NOMO-1 treated with DMSO at 0.1 percent for 48 hours (cell line): ENCODE data around the gene TMEM150A.
A peak's percentile ranks its signal among the peaks of the same experiment; 100 is the strongest.
"Not testable (repeated sequence)": the region's sequence is repeated elsewhere in the genome, so short reads cannot be mapped to it uniquely, and the experiment has no call there.

Experiments
- DNase-seq: peaks from one replicate; lab custom pipeline; 2025; ENCODE audit not compliant: unreplicated experiment; lab: John Stamatoyannopoulos, UW

The TMEM150A gene

GRCh38 chr2:85577063-85577385 lies 25.5 kb downstream of the TMEM150A start:
- DNase-seq: no peak

DNA sequence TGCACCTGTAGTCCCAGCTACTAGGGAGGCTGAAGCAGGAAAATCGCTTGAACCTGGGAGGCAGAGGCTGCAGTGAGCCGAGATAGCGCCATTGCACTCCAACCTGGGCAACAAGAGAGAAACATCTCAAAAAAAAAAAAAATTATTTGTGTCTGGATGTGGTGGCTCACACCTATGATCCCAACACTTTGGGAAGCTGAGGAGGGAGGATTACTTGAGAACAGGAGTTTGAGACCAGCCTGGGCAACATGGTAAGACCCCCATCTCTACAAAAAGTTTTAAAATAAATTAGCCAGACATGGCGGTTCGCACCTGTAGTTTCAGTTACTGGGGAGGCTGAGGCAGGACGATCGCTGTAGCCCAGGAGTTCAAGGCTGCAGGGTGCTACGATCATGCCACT lies 26.8 kb downstream of the TMEM150A start:
- DNase-seq: no peak

- no peak for DNase-seq
Observed at GRCh38 chr2:85566265-85566664, 36.2 kb downstream of the TMEM150A start.

DNA sequence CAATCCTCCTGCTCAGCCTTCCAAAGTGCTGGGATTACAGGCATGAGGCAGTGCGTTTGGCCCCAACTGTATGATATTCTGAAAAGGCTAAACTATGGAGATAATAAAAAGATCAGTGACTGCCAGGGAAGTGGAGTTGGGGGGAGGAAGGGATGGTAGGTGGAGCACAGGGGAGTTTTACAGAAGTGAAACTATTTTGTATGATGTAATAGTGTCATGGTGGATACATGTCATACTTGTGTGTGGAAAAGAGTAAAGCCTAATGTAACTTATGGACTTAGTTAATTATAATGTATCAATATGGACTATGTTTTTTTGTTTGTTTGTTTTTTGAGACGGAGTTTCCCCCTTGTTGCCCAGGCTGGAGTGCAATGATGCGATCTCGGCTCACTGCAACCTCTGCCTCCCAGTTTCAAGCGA lies 38.3 kb downstream of the TMEM150A start:
- peak; percentile 93 for DNase-seq

GRCh38 chr2:85561280-85562212 lies 41.0 kb downstream of the TMEM150A start, which contains the start of gene GGCX:
TSS of gene GGCX (minus strand) at chr2:85561493. CDS start at chr2:85561428, 65 bp downstream.
- DNase-seq: peak; percentile 95

DNA sequence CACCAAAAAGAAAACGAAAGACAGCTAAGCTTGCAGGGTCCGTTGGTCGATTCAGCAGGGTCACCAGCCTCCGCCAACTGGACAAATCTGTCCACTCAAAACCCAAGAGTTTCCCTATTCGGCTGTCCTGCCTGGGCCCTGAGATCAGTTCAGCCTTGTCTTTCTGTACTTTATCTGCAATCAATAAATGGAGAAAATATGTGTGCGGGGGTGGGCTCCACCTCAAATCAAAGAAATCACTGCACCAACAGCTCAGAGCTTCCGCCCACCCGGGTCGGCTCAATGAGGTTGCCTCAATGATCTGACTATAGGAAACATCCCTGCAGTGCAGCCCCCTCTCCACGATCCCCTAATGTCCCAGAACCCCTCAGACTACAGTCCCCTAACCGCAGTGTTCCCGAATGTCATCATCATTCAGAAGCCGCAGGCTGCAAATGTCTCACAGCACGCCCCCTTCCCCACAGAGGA lies 41.7 kb downstream of the TMEM150A start:
- DNase-seq: no peak

DNA sequence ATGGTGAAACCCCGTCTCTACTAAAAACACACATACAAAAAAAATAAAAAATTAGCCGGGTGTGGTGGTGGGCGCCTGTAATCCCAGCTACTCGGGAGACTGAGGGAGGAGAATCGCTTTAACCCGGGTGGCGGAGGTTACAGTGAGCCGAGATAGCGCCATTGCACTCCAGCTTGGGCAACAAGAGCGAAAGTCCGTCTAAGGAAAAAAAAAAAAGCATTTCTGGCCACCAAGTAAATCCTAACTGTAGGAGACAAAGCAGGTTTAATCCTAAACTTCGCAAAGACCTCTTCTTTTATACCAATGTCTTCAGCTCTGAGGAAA lies 42.1 kb downstream of the TMEM150A start:
- DNase-seq: not testable (repeated sequence)

GRCh38 chr2:85558160-85558559 lies 44.3 kb downstream of the TMEM150A start:
- DNase-seq: no peak

DNA sequence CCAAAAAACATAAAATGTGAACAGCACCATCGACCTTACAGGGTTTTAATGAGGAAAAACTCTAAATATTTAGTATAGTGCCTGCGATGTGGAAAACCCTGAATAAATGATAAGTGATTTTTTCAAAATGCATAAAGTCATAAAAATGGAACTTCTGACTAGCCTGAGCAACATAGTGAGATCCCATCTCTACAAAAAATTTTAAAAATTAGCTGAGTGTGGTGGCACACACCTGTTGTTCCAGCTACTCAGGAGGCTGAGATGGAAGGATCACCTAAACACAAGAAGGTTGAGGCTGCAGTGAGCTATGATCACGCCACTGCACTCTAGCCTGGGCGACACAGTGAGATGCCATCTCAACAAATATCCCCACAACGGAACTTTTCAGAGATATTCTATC lies 45.4 kb downstream of the TMEM150A start:
- no peak for DNase-seq

GRCh38 chr2:85554980-85555612 lies 47.4 kb downstream of the TMEM150A start:
- DNase-seq: no peak

- no peak for DNase-seq
Observed at GRCh38 chr2:85553184-85553583, 49.3 kb downstream of the TMEM150A start.

DNA sequence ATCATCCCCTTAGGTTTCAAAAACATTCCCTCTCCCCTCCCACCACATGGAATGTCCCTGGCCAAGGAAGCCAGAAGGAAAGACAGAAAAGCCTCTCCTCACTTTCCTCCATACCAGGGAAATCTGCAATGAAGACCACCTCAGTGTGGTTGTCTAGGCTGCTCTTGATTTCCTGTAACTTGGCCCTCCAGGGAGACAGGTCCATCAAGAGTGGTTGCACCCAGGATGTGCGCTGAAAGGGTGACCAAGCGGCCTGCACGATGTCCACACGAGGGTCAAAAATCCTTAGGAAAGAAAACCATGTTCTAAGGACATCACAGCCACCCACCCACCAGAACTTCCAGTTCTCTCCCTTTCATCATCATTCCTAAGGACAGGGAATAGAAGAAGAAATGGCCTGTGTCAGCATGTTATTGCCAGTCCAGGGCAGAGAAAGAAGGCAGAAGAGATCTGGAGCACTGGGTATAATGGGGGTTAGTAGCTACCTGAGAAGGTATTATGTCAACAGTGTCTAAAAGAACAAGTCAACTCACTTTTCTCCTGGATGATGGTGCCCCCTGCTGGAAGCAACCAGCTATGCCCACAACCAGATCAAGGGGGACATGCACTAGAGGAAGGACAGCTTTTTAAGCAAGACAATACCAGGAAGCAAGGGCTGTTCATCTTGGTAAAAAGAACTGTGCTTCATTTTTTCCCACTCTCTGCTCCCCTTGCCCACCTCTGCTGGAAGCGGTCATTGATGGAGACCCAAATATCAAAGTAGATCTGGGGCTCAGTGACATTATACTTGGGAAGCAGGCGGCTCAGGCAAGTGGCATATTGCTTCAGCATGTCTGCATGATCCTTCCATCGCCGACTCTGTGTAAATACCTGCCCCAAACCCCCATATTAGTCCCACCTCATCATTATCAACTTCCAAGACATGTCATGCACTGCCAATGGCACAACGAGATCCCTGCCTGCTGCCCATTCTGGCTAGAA lies 50.5 kb downstream of the TMEM150A start:
- peak; percentile 75 for DNase-seq

GRCh38 chr2:85550486-85550885 lies 52.0 kb downstream of the TMEM150A start:
- DNase-seq: peak; percentile 78

DNA sequence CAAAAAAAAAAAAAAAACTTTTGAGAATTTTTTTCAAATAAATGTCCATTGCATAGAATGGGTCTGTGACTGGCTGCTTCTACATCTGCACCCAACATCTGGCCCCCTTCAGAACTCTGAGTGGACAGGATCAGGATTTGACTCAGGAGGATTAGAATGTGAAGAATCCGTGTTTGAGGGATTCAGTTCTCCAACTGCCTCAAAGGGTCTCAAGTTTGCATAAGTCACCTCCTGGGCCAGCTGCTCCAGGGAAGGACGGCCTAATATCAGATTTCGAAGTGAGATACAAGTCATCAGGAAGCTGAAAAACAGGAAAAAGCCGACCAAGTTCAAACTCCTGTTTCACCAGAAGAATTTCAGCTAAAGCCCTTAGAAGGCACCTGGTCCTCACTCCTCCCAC lies 52.7 kb downstream of the TMEM150A start:
- no peak for DNase-seq

DNA sequence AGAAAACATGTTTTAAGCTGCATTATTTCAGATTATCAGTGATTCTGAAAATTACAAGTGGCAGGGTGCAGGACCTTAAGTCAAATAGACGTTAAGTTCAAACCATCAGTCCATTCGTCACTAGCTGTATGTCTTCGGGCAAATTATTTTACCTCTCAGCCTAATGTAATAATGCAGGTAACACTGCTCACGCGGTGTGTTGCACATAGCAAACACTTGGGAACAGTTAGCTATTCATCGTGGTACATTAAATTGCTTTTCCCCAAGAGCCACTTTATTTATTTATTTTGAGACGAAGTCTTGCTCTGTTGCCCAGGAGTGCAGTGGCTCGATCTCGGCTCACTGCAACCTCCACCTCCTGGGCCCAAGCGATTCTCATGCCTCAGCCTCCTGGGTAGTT lies 53.4 kb downstream of the TMEM150A start:
- no peak for DNase-seq

DNA sequence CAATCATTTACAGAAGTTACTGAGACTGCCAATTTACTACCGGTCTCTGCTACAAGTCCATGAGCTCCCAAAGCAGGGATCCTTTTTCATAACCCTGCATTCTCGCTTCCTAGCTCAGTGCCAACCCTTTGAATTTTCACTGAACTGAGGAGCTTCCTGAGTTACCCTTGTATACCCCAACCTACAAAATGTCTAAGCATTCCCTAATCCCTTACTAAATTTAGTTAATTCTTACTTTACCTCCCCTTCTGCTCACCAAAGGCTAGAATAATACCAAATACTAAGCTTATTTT lies 53.9 kb downstream of the TMEM150A start:
- DNase-seq: no peak
